Stimulated activated CD4-positive, alpha-beta T cell treated with anti-CD3 and anti-CD28 coated beads, Interleukin-2, amount 100 ng/mL, for 48 hours (primary cell): ENCODE data around the gene NT5DC3.

ENCODE experiments used
- DNase-seq, 2 donors: peaks; one replicate each; pipeline ENCODE4 v3.0.0-alpha.2; 2020

Gene NT5DC3

DNA sequence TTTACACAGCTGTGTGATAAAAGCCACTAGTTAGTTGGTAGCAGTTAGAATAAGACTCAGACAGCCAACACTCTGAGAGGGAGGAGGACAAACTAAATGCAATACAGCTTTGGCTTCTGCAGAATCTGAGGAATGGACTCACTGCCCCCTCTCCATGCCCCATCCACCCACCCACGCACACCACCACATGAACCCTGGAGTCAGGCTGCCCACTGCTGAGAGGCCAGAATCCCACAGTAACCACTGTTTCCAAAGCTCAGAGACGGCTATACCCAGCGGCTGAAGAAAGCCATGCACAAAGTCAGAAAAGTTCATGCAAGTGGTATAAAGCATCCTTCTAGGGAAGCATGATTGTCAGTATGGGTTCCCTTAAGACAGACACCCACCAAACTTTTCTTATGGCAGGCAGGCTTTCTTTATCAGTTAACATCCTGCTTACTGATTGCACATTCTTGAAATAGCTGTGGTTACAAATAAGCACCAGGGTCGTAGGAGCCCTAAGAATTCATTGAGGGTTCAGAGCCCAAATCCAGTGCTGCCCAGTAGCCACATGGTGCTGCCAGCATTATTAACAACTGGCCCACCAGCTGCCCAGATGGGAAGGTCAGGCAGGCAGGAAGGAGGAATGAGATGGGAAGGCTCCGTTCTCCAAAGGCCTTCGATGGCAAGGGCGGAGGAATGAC lies 61.5 kb downstream of the NT5DC3 start:
- no peak for DNase-seq

DNA sequence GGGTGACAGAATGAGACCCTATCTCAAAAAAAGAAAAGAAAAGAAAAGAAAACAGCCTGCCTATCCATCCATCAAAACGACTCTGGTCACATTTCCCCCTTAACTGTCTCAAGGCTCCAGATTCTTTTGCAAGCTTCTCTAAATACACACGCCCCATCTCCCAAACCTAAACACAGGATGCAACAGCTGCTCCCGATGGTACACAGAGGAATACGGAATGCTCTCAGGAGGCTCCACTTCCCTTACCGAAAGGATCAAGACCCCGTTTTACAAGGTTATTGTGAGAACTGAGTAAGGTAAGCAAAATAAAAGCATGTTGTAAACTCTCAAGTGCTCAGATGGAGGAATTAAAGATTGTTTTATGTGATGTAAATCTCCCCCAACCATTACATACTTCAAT lies 62.3 kb downstream of the NT5DC3 start:
- no peak for DNase-seq

DNA sequence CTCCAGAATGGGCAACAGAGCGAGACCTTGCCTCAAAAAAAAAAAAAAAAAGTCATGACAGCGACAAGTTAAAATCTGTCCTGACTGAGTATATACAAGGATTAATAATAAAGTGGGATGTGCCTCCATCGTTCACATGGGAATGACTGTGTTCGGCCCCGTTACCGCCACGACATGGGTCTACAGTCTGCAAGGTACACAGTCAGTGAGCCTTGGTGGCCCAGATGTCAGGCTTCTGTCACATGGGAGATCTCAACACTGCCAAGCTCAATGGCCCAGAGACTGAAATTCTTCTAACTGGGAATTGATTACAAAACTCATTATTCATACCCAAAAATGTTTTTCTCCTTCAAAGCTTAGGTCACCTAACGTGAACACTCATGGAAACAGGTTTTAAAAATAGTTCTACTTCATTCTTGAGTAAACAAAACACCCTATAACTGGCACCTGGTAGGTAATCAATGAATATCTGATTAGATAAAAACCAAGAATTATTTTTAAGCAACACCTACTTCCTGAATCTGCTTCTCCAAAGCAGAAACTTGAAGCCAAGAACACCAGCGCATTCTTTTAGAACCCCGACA lies 66.0 kb downstream of the NT5DC3 start:
- DNase-seq = no peak

GRCh38 chr12:103773109-103773910 lies 67.7 kb downstream of the NT5DC3 start:
- DNase-seq = no peak

DNA sequence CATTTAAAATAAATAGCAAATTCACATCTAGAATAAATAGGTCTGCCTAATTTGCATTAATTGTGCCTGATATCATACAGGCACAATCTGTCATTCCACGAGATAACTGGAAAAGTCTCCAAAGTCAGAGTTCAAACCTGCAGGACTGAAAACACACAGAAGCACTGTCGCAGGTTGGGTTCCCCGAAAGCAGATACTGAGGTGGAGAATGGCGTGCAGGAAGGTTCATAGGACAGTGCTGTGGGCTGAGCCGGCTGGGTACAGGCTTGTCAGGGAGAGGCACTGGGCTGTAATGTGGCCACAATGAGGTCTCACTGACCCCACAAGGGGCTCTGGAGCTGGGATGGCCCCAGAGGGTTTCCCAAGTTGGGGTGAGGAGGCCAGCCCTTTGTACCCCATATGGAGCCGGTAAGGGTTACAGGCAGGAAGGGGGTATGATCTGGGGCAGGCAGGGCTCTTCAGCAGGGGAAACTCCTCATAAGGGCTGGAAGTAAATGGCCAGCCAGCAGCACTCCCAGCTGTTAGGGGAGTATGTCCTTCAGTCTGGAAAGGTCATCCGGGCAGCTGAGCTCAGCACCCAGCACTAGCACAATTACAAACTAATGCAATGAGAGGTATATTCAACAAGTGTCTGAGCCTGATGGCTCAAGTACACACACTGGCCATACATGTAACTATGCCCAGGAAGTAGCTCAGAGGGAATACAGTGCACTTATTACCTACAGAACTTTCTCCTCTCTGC lies 68.5 kb downstream of the NT5DC3 start:
- DNase-seq = no peak

DNA sequence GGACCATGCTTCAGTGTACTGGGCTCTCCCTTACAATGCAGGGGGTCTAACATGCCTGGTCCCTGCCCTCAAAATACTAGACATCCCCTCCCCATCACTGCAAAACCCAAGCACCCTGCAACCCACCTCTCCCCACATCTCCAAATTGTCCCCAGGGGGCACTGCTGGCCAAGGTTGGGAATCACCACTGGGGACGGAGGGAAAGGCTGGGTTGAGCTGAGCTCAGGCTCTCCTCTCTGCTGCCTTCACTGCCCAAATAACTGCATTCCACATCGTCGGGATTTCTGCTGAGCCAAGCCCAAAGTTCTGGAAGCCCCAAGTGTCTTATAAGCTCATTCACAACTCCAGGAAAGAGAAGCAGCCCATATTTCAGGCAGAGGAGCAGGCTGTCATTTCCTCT lies 69.6 kb downstream of the NT5DC3 start:
- DNase-seq = no peak

- no peak for DNase-seq
Measured at GRCh38 chr12:103769240-103769945, 71.6 kb downstream of the NT5DC3 start.

- DNase-seq = no peak
Measured at GRCh38 chr12:103768467-103769123, 72.4 kb downstream of the NT5DC3 start.

GRCh38 chr12:103766028-103766427 lies 75.0 kb downstream of the NT5DC3 start:
- no peak for DNase-seq

- DNase-seq = no peak
Measured at GRCh38 chr12:103765322-103765721, 75.7 kb downstream of the NT5DC3 start.

GRCh38 chr12:103762473-103762872 lies 78.6 kb downstream of the NT5DC3 start:
- DNase-seq = no peak

GRCh38 chr12:103758310-103759089 lies 82.5 kb downstream of the NT5DC3 start:
- DNase-seq = no peak

GRCh38 chr12:103757248-103757647 lies 83.8 kb downstream of the NT5DC3 start:
- no peak for DNase-seq

- DNase-seq = no peak
Measured at GRCh38 chr12:103756443-103756842, 84.6 kb downstream of the NT5DC3 start.

DNA sequence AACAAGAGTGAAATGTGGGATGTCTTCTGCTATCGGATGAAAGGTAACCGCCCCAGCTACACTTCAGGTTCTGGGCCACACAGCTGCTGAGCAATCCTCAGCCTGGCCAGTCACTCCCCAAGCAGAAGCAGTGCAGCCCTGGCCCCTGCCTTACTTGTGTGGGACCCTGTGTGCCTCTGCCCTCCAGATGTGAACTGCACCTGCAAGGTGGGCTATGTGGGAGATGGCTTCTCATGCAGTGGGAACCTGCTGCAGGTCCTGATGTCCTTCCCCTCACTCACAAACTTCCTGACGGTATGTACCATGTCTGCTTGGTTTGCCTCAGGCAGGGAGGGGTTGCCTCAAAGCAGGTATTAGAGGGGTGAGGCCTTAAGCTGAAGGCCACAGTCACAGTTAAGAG lies 85.6 kb downstream of the NT5DC3 start:
- no peak for DNase-seq

- DNase-seq = no peak
Measured at GRCh38 chr12:103751600-103751999, 89.4 kb downstream of the NT5DC3 start.

DNA sequence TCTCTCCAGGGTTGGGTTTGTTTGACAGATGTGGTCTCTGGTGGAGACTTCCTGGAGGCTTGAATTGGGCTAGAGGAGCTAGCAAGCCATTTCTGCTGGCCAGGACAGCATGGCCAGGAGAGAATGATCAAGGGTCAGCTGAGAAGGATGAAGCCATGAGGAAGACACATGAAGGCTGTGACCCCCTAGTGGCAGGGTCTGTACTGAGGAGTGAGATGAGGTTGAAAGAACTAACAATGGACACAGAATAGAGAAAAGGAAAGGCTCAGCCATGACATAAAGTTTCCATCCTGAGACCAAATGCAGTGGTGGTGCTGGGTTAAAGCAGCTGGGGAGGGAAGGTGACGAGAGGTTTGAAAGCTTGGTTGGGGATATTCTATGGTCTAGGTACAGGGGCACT lies 89.9 kb downstream of the NT5DC3 start:
- DNase-seq = no peak

GRCh38 chr12:103748875-103749274 lies 92.2 kb downstream of the NT5DC3 start:
- no peak for DNase-seq

DNA sequence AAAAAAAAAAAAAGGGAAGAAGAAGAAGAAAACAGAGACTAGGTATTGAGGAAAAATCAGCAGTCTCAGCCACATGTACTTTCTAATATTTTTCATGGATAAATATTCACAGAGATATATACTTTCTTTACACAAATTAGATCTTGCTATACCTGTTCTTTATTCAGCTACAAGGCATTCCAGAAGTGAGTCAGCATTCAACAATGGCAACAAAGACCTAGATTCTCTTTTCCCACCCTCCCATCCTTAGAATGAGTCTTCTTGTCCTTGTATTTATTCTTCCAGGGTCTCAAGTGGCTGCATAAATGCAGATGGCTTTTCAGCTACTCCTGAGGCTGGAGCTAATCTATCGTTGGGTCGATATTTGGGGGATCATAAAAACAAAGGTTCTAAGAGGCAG lies 93.0 kb downstream of the NT5DC3 start:
- DNase-seq = no peak

- DNase-seq = no peak
Measured at GRCh38 chr12:103745962-103746361, 95.1 kb downstream of the NT5DC3 start.

- DNase-seq = no peak
Measured at GRCh38 chr12:103743788-103744187, 97.2 kb downstream of the NT5DC3 start.
